C4-2B (cell line): ENCODE results near the gene ZZZ3.

Experiments used
- ZFX ChIP-seq: fragments of 450-650 bp; IDR thresholded peaks from 2 replicates; pipeline ENCODE4 v1.6.1; 2017
- TF ChIP-seq, protein P1 (sequence below): fragments of 450-650 bp; conservative IDR thresholded peaks from 2 replicates; pipeline ENCODE4 v1.5.1; 2017; ENCODE audit warnings: mild to moderate bottlenecking

DNA sequence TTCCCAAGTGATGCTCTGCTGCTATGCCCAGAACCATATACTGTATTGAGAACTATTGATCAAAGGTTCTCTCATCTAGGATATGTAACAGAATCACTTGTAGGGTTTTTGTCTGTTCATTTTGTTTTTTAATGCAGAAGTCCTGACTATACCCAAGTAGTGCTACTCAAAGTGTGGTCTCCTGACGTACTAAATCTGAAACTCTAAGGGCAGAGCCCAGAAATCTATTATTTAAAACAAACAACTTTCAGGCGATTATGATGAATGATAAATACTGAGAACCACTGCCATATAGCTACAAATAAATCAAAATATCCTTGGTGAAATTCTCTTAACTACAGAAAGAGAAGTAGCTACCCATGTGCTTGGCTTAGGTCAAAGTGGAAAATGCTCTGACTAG lies 10.1 kb downstream of the ZZZ3 start:
- TF ChIP-seq, protein P1, sequence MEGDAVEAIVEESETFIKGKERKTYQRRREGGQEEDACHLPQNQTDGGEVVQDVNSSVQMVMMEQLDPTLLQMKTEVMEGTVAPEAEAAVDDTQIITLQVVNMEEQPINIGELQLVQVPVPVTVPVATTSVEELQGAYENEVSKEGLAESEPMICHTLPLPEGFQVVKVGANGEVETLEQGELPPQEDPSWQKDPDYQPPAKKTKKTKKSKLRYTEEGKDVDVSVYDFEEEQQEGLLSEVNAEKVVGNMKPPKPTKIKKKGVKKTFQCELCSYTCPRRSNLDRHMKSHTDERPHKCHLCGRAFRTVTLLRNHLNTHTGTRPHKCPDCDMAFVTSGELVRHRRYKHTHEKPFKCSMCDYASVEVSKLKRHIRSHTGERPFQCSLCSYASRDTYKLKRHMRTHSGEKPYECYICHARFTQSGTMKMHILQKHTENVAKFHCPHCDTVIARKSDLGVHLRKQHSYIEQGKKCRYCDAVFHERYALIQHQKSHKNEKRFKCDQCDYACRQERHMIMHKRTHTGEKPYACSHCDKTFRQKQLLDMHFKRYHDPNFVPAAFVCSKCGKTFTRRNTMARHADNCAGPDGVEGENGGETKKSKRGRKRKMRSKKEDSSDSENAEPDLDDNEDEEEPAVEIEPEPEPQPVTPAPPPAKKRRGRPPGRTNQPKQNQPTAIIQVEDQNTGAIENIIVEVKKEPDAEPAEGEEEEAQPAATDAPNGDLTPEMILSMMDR = no peak
- TF ChIP-seq ZFX = no peak
